Measurements from ENCODE around the gene GARNL3. TPM values are rescaled to one million over a fixed set of nuclear protein-coding genes. Genes with fewer than 3 reads are reported as not detected.

GARNL3 gene
- total RNA-seq, 1 donor from 2014 or later: 19.7 TPM

GRCh38 chr9:127285965-127286364, 21.4 kb downstream of the GARNL3 start:
- DNase-seq (ENCODE audit: extremely low spot score, unreplicated experiment): no peak
- Mint-ChIP-seq H3K27me3 (no peaks in the 10 kb centered on the region), H3K4me1 (ENCODE audit: unreplicated experiment) (peaks cover 1% of the 10 kb centered on the region), H3K9me3 (no peaks in the 10 kb centered on the region), H3K4me3 (no peak overlapping the region), H3K36me3 (no peaks in the 10 kb centered on the region), H3K27ac (no peak overlapping the region)
- no peak for TF ChIP-seq CTCF (conservative IDR thresholded peaks at IDR 0.05)

- TF ChIP-seq CTCF (conservative IDR thresholded peaks at IDR 0.05): no peak
- H3K27me3 Mint-ChIP-seq: no peaks in the 10 kb centered on the region
- peaks cover 15% of the 10 kb centered on the region for H3K4me1 Mint-ChIP-seq (ENCODE audit: unreplicated experiment)
- H3K4me3 Mint-ChIP-seq: no peak overlapping the region
- peaks cover 8% of the 10 kb centered on the region for H3K36me3 Mint-ChIP-seq
- DNase-seq (ENCODE audit: extremely low spot score, unreplicated experiment): no peak
- H3K9me3 Mint-ChIP-seq: no peaks in the 10 kb centered on the region
- H3K27ac Mint-ChIP-seq: no peak overlapping the region
These were observed 26.0 kb downstream of the GARNL3 start for GRCh38 chr9:127290561-127291065.

- H3K4me1 Mint-ChIP-seq (ENCODE audit: unreplicated experiment): peaks cover 15% of the 10 kb centered on the region
- H3K27ac Mint-ChIP-seq: no peak overlapping the region
- no peak for DNase-seq (ENCODE audit: extremely low spot score, unreplicated experiment)
- H3K9me3 Mint-ChIP-seq: no peaks in the 10 kb centered on the region
- TF ChIP-seq CTCF (conservative IDR thresholded peaks at IDR 0.05): no peak
- H3K36me3 Mint-ChIP-seq: peaks cover 8% of the 10 kb centered on the region
- H3K4me3 Mint-ChIP-seq: no peak overlapping the region
- H3K27me3 Mint-ChIP-seq: no peaks in the 10 kb centered on the region
These were observed 26.7 kb downstream of the GARNL3 start for GRCh38 chr9:127291246-127291778.

DNA sequence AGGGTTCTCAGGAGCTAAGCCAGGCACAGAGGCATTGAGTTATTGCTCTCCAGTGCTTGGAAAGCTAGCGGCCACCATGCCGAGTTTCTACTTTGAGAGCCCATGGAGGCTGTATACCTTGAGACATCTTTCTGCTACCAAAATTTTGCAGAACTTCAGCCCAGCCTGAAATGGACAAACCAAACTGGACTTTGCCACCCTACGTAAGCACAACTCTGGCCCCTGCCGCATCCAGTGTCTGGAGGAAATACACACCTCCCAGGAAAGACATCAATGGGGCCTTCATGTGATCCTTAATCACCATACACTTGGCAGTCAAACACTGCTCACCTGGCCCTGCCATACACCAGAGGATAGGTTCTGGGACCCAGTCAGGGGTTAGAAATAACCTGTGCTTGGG, 27.8 kb downstream of the GARNL3 start:
- H3K9me3 Mint-ChIP-seq: no peaks in the 10 kb centered on the region
- H3K36me3 Mint-ChIP-seq: peaks cover 8% of the 10 kb centered on the region
- no peak overlapping the region for H3K4me3 Mint-ChIP-seq
- H3K4me1 Mint-ChIP-seq (ENCODE audit: unreplicated experiment): peaks cover 15% of the 10 kb centered on the region
- H3K27ac Mint-ChIP-seq: no peak overlapping the region
- H3K27me3 Mint-ChIP-seq: no peaks in the 10 kb centered on the region
- no peak for TF ChIP-seq CTCF (conservative IDR thresholded peaks at IDR 0.05)
- DNase-seq (ENCODE audit: extremely low spot score, unreplicated experiment): no peak

DNA sequence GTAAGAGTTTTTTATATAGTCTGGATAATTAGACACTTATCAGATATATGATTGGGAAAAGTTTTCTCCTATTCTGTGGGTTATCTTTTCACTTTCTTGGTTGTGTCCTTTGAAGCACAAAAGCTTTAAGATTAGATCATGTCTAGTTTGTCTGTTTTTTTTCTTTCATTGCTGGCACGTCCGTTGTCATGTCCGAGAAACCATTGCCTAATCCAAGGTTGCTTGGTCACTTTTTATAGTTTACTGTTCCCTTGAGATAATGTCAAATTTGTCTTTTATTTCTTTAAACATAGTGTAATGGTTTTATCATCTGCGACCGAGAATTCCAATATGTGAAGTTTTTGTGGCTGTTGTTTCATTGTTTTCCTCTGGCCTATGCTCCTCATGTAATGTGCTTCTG, 28.8 kb downstream of the GARNL3 start:
- Mint-ChIP-seq H3K4me3 (no peak overlapping the region), H3K27me3 (no peaks in the 10 kb centered on the region), H3K27ac (no peak overlapping the region), H3K4me1 (ENCODE audit: unreplicated experiment) (peaks cover 15% of the 10 kb centered on the region), H3K36me3 (peaks cover 8% of the 10 kb centered on the region), H3K9me3 (no peaks in the 10 kb centered on the region)
- DNase-seq (ENCODE audit: extremely low spot score, unreplicated experiment): no peak
- TF ChIP-seq CTCF (conservative IDR thresholded peaks at IDR 0.05): no peak

DNA sequence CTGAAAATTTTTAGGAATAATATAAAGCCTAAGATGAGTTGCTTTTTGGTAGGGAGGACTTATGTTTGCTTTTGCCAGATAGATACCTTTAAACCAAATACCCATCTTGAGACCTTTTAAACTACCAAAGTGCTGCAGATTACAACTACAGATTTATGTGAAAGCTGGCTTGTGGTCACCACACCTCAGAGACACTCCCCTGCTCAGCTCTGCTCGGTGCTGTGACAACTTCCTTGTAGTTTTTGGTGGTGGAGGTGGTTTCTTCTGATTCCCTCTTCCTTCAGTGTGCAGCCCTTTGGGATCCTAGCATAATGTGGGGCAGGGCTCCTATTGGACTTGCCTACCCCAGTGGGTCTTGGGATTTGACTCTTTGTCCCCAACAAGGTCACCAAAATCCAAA, 29.2 kb downstream of the GARNL3 start:
- no peak overlapping the region for H3K4me3 Mint-ChIP-seq
- TF ChIP-seq CTCF (conservative IDR thresholded peaks at IDR 0.05): no peak
- H3K36me3 Mint-ChIP-seq: peaks cover 8% of the 10 kb centered on the region
- peaks cover 15% of the 10 kb centered on the region for H3K4me1 Mint-ChIP-seq (ENCODE audit: unreplicated experiment)
- no peaks in the 10 kb centered on the region for H3K27me3 Mint-ChIP-seq
- H3K9me3 Mint-ChIP-seq: no peaks in the 10 kb centered on the region
- DNase-seq (ENCODE audit: extremely low spot score, unreplicated experiment): no peak
- no peak overlapping the region for H3K27ac Mint-ChIP-seq

Data from type B pancreatic cell (in vitro differentiated cells).